H9 (cell line): ENCODE data around the gene ARMH1. TPM values are rescaled to one million over a fixed set of nuclear protein-coding genes. Genes with fewer than 3 reads are reported as not detected.

Source experiments
- DNase-seq: peaks from one replicate; pipeline ENCODE4 v3.0.0-alpha.2; 2017
- H2AFZ ChIP-seq: one replicate; pipeline ENCODE4 v1.6.1; 2013; ENCODE audit warnings: mild to moderate bottlenecking, low read length, control low read depth, moderate library complexity
- H2AK5ac ChIP-seq: 2 replicates; pipeline ENCODE4 v1.6.1; 2013; ENCODE audit warnings: low read length, control low read depth, mixed read lengths; ENCODE audit not compliant: insufficient read length
- H2BK120ac ChIP-seq: one replicate; pipeline ENCODE4 v1.6.1; 2013; ENCODE audit warnings: low read depth, mild to moderate bottlenecking, low read length, control low read depth, inconsistent platforms; ENCODE audit not compliant: poor library complexity, severe bottlenecking
- H2BK12ac ChIP-seq: 2 replicates; pipeline ENCODE4 v1.6.1; 2013; ENCODE audit warnings: low read length, control low read depth, mixed read lengths, low read depth; ENCODE audit not compliant: insufficient read length
- H2BK15ac ChIP-seq: 2 replicates; pipeline ENCODE4 v1.6.1; 2013; ENCODE audit warnings: low read depth, low read length, control low read depth
- H2BK20ac ChIP-seq: one replicate; pipeline ENCODE4 v1.6.1; 2013; ENCODE audit warnings: low read depth, mild to moderate bottlenecking, low read length, control low read depth, inconsistent platforms; ENCODE audit not compliant: poor library complexity, severe bottlenecking
- H2BK5ac ChIP-seq: 2 replicates; pipeline ENCODE4 v1.6.1; 2013; ENCODE audit warnings: low read length, control low read depth, mixed read lengths; ENCODE audit not compliant: insufficient read length
- H3K14ac ChIP-seq: 2 replicates; pipeline ENCODE4 v1.6.1; 2013; ENCODE audit warnings: low read length, control low read depth; ENCODE audit not compliant: insufficient read depth
- H3K18ac ChIP-seq: 2 replicates; pipeline ENCODE4 v1.6.1; 2013; ENCODE audit warnings: low read depth, mild to moderate bottlenecking, mixed read lengths, low read length, control low read depth; ENCODE audit not compliant: insufficient read length
- H3K23ac ChIP-seq: 2 replicates; pipeline ENCODE4 v1.6.1; 2013; ENCODE audit warnings: low read length, control low read depth, mixed read lengths, low read depth; ENCODE audit not compliant: insufficient read length
- H3K23me2 ChIP-seq: 2 replicates; pipeline ENCODE4 v1.6.1; 2013; ENCODE audit warnings: low read depth, mild to moderate bottlenecking, mixed read lengths, low read length, control low read depth; ENCODE audit not compliant: insufficient read length, poor library complexity, severe bottlenecking
- H3K27ac ChIP-seq: 2 replicates; pipeline ENCODE4 v1.5.1; 2013; ENCODE audit warnings: low read length, control low read depth, mixed read lengths, low read depth; ENCODE audit not compliant: insufficient read length
- H3K27me3 ChIP-seq: 2 replicates; pipeline ENCODE4 v1.6.1; 2013; ENCODE audit warnings: low read length, control low read depth, inconsistent platforms; ENCODE audit not compliant: insufficient read depth
- H3K4ac ChIP-seq: 2 replicates; pipeline ENCODE4 v1.6.1; 2013; ENCODE audit warnings: low read depth, mild to moderate bottlenecking, control low read depth, inconsistent platforms, low read length, moderate library complexity
- H3K4me1 ChIP-seq: 2 replicates; pipeline ENCODE4 v1.6.1; 2013; ENCODE audit warnings: low read length, control low read depth, inconsistent platforms; ENCODE audit not compliant: insufficient read depth
- H3K4me2 ChIP-seq: 2 replicates; pipeline ENCODE4 v1.6.1; 2013; ENCODE audit warnings: low read length, control low read depth, mixed read lengths; ENCODE audit not compliant: insufficient read length, insufficient read depth
- H3K56ac ChIP-seq: 2 replicates; pipeline ENCODE4 v1.6.1; 2013; ENCODE audit warnings: low read depth, mild to moderate bottlenecking, mixed read lengths, low read length, control low read depth; ENCODE audit not compliant: insufficient read length
- H3K79me1 ChIP-seq: 2 replicates; pipeline ENCODE4 v1.6.1; 2013; ENCODE audit warnings: low read depth, mild to moderate bottlenecking, moderate library complexity, low read length, control low read depth, inconsistent platforms; ENCODE audit not compliant: insufficient read depth, poor library complexity, severe bottlenecking
- H3K79me2 ChIP-seq: 2 replicates; pipeline ENCODE4 v1.6.1; 2013; ENCODE audit warnings: low read length, control low read depth, inconsistent platforms; ENCODE audit not compliant: insufficient read depth
- H3K9ac ChIP-seq: 2 replicates; pipeline ENCODE4 v1.6.1; 2013; ENCODE audit warnings: low read length, control low read depth, mixed read lengths; ENCODE audit not compliant: insufficient read length; ENCODE audit errors: extremely low read depth
- H3K9me3 ChIP-seq: one replicate; pipeline ENCODE4 v1.6.1; 2013; ENCODE audit warnings: low read depth, low read length, inconsistent platforms; ENCODE audit not compliant: control insufficient read depth
- H3T11ph ChIP-seq: one replicate; pipeline ENCODE4 v1.6.1; 2013; ENCODE audit warnings: mild to moderate bottlenecking, low read length, control low read depth, inconsistent platforms
- H4K20me1 ChIP-seq: one replicate; pipeline ENCODE4 v1.6.1; 2013; ENCODE audit not compliant: control insufficient read depth, insufficient read length, insufficient read depth
- H4K5ac ChIP-seq: 2 replicates; pipeline ENCODE4 v1.6.1; 2013; ENCODE audit warnings: low read depth, mild to moderate bottlenecking, mixed read lengths, low read length, control low read depth; ENCODE audit not compliant: insufficient read length
- H4K8ac ChIP-seq: replicated peaks from 2 replicates; pipeline ENCODE4 v1.6.1; 2013; ENCODE audit warnings: low read length, control low read depth, mixed read lengths, low read depth; ENCODE audit not compliant: insufficient read length
- H4K91ac ChIP-seq: 2 replicates; pipeline ENCODE4 v1.6.1; 2013; ENCODE audit warnings: low read depth, mild to moderate bottlenecking, moderate library complexity, mixed read lengths, low read length, control low read depth; ENCODE audit not compliant: insufficient read length
- H3K27ac Mint-ChIP-seq, 3 experiments: 2 replicates in 2 of 3; 3 replicates in 1 of 3; pipeline ENCODE4 v1.8.0; 2020 to 2021; ENCODE audit warnings: mixed read lengths in 3 of 3, mild to moderate bottlenecking in 1 of 3, moderate library complexity in 1 of 3
- H3K27me3 Mint-ChIP-seq: 2 replicates; pipeline ENCODE4 v1.8.0; 2021; ENCODE audit warnings: low read depth, mild to moderate bottlenecking, moderate library complexity, mixed read lengths
- H3K36me3 Mint-ChIP-seq, 3 experiments: 2 replicates in 2 of 3; 3 replicates in 1 of 3; pipeline ENCODE4 v1.8.0; 2020 to 2021; ENCODE audit warnings: low read depth in 3 of 3, mixed read lengths in 3 of 3; ENCODE audit not compliant: insufficient read depth in 1 of 3
- H3K4me1 Mint-ChIP-seq, 2 experiments: 2 replicates each; pipeline ENCODE4 v1.8.0; 2020; ENCODE audit warnings: mixed read lengths in 2 of 2
- H3K4me3 Mint-ChIP-seq, 2 experiments: 2 replicates in 1 of 2; 3 replicates in 1 of 2; pipeline ENCODE4 v1.8.0; 2020 to 2021; ENCODE audit warnings: mild to moderate bottlenecking in 2 of 2, mixed read lengths in 2 of 2, moderate library complexity in 1 of 2
- H3K9me3 Mint-ChIP-seq, 2 experiments: 2 replicates in 1 of 2; 3 replicates in 1 of 2; pipeline ENCODE4 v1.8.0; 2020; ENCODE audit warnings: mild to moderate bottlenecking in 2 of 2, mixed read lengths in 2 of 2, moderate library complexity in 1 of 2
- WGBS: extraction: QIAGEN DNeasy Blood & Tissue Kit; methylation state at CpG from one replicate; pipeline ENCODE4 v1.1.7; 2013; ENCODE audit warnings: missing lambda C conversion rate, low lambda C conversion rate, mixed read lengths; ENCODE audit not compliant: insufficient read length; ENCODE audit errors: extremely low coverage; 5-methylcytosine and 5-hydroxymethylcytosine counted together
- total RNA-seq: library from RNA; stranded (reverse); gene quantifications from 2 replicates; pipeline ENCODE4 v1.2.1, GENCODE V29; 2021
- TF ChIP-seq, protein P1 (sequence below): fragments of 200-600 bp; sonication (generic); conservative IDR thresholded peaks from 3 replicates; pipeline ENCODE4 v1.8.0; 2021; ENCODE audit warnings: antibody characterized with exemption, mild to moderate bottlenecking

ARMH1 gene
- total RNA-seq, 1 experiment from 2014 or later, result 1.0 TPM

DNA sequence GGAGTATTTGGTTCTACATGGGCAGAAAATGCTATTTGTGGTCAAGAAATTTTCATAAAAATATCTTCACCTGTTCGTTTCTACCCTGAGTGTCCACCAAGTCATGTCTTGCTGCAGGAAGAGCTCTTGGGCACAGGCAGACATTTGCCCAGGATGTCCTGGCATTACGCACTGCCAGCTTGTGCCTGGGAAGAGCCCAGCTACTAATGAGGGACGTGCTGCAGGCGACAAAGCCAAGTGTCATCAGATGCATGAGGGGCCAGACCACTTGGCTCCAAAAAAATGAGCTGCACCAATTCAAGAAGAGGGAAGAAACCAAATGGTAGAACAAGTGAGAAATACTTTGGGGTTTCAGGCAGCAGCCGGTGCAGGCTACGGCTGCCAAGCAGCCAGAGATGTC lies 43.6 kb downstream of the ARMH1 start:
- Histone ChIP-seq H3K4me1 (no peaks in the 10 kb centered on the region), H3K79me1 (no peaks in the 10 kb centered on the region), H3K27ac (no peak overlapping the region), H4K5ac (no peak overlapping the region), H3T11ph (no peak overlapping the region), H3K9me3 (no peaks in the 10 kb centered on the region), H2AFZ (no peak overlapping the region), H3K18ac (no peak overlapping the region), H4K20me1 (no peaks in the 10 kb centered on the region), H3K9ac (no peak overlapping the region), H2BK120ac (no peak overlapping the region), H3K79me2 (no peaks in the 10 kb centered on the region), H4K8ac (no peak overlapping the region), H3K23me2 (no peaks in the 10 kb centered on the region), H2BK15ac (no peak overlapping the region), H3K4ac (no peak overlapping the region), H3K27me3 (no peaks in the 10 kb centered on the region), H3K4me2 (no peak overlapping the region), H2BK12ac (no peak overlapping the region), H2BK5ac (no peak overlapping the region), H2BK20ac (no peak overlapping the region), H3K56ac (no peak overlapping the region), H3K14ac (no peak overlapping the region), H4K91ac (no peak overlapping the region), H2AK5ac (no peak overlapping the region), H3K23ac (no peak overlapping the region)
- H3K4me1 Mint-ChIP-seq, result peaks cover 3 to 7% of the 10 kb centered on the region in 2 experiments; a peak in 3 of 4 replicates
- no peaks in the 10 kb centered on the region for H3K9me3 Mint-ChIP-seq
- no CpG with 5 or more reads among the region's 6 CpGs for WGBS
- H3K36me3 Mint-ChIP-seq, result no peaks in the 10 kb centered on the region
- H3K27ac Mint-ChIP-seq, result no peak overlapping the region
- TF ChIP-seq, protein P1, sequence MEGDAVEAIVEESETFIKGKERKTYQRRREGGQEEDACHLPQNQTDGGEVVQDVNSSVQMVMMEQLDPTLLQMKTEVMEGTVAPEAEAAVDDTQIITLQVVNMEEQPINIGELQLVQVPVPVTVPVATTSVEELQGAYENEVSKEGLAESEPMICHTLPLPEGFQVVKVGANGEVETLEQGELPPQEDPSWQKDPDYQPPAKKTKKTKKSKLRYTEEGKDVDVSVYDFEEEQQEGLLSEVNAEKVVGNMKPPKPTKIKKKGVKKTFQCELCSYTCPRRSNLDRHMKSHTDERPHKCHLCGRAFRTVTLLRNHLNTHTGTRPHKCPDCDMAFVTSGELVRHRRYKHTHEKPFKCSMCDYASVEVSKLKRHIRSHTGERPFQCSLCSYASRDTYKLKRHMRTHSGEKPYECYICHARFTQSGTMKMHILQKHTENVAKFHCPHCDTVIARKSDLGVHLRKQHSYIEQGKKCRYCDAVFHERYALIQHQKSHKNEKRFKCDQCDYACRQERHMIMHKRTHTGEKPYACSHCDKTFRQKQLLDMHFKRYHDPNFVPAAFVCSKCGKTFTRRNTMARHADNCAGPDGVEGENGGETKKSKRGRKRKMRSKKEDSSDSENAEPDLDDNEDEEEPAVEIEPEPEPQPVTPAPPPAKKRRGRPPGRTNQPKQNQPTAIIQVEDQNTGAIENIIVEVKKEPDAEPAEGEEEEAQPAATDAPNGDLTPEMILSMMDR, result no peak
- H3K4me3 Mint-ChIP-seq, result no peak overlapping the region
- no peaks in the 10 kb centered on the region for H3K27me3 Mint-ChIP-seq
- no peak for DNase-seq
